HCT116 (cell line): ENCODE measurements around the gene ARHGAP19.

Experiments
- ATF3 ChIP-seq: IDR thresholded peaks from 2 replicates; pipeline ENCODE4 v1.6.1; 2012
- CBX3 ChIP-seq: IDR thresholded peaks from 2 replicates; pipeline ENCODE4 v1.6.1; 2012; ENCODE audit warnings: low read depth
- CTCF ChIP-seq, 3 experiments: fragments of 200-600 bp in 1 of 3; sonication (generic) in 1 of 3; IDR thresholded peaks in 2 of 3; conservative IDR thresholded peaks in 1 of 3; 2 replicates each; pipeline ENCODE4 v1.5.1; 2012 to 2017; ENCODE audit warnings: low read depth in 2 of 3, low read length in 2 of 3, antibody characterized with exemption in 1 of 3, borderline replicate concordance in 1 of 3, control low read depth in 1 of 3, mild to moderate bottlenecking in 1 of 3, mixed read lengths in 1 of 3, mixed run types in 1 of 3, moderate library complexity in 1 of 3; ENCODE audit not compliant: insufficient read depth in 1 of 3
- ELF1 ChIP-seq: IDR thresholded peaks from 2 replicates; pipeline ENCODE4 v1.6.1; 2012; ENCODE audit warnings: low read depth, borderline replicate concordance
- EZH2phosphoT487 ChIP-seq: fragments of 200-600 bp; IDR thresholded peaks from 2 replicates; pipeline ENCODE4 v1.6.1; 2018; ENCODE audit warnings: antibody characterized with exemption, borderline replicate concordance
- JUND ChIP-seq: IDR thresholded peaks from 2 replicates; pipeline ENCODE4 v1.6.1; 2012
- POLR2A ChIP-seq: IDR thresholded peaks from 2 replicates; pipeline ENCODE4 v1.7.0; 2011; ENCODE audit warnings: borderline replicate concordance; ENCODE audit not compliant: insufficient read depth, insufficient read length; ENCODE audit errors: extremely low read depth
- POLR2AphosphoS5 ChIP-seq: IDR thresholded peaks from 2 replicates; pipeline ENCODE4 v1.6.1; 2011; ENCODE audit warnings: mild to moderate bottlenecking, low read depth, low read length, moderate library complexity
- YY1 ChIP-seq: IDR thresholded peaks from 2 replicates; pipeline ENCODE4 v1.6.1; 2011; ENCODE audit warnings: low read length, low read depth, moderate library complexity, mild to moderate bottlenecking; ENCODE audit not compliant: insufficient replicate concordance; ENCODE audit errors: extremely low read depth
- ZFX ChIP-seq: fragments of 450-650 bp; IDR thresholded peaks from 2 replicates; pipeline ENCODE4 v1.6.1; 2017

GRCh38 chr10:97195706-97196222 is 96.7 kb downstream of the ARHGAP19 start:
- no peak for TF ChIP-seq ATF3
- no peak for TF ChIP-seq EZH2phosphoT487
- no peak for TF ChIP-seq CTCF (IDR thresholded peaks at IDR 0.05 in 2 of 3, conservative IDR thresholded peaks at IDR 0.05 in 1 of 3; ENCODE audit: borderline replicate concordance in 1 of 3, insufficient read depth in 1 of 3, low read depth in 2 of 3, low read length in 2 of 3)
- no peak for TF ChIP-seq CBX3
- TF ChIP-seq POLR2AphosphoS5: no peak
- no peak for TF ChIP-seq POLR2A
- no peak for TF ChIP-seq ZFX
- TF ChIP-seq JUND: no peak
- TF ChIP-seq YY1: no peak
- TF ChIP-seq ELF1: no peak
